Activated CD4-positive, alpha-beta T cell treated with anti-CD3 and anti-CD28 coated beads, Interleukin-2, Interleukin-6, amounts not matched to agents 100 ng/mL and 50 ng/mL, durations not matched to agents 16 hours and 8 hours (primary cell): ENCODE measurements around the gene GART.
"Not testable (repeated sequence)": the region's sequence is repeated elsewhere in the genome, so short reads cannot be mapped to it uniquely, and the experiment has no call there.

Experiments
- DNase-seq: peaks from one replicate; pipeline ENCODE4 v3.0.0-alpha.2; 2020

The GART gene

DNA sequence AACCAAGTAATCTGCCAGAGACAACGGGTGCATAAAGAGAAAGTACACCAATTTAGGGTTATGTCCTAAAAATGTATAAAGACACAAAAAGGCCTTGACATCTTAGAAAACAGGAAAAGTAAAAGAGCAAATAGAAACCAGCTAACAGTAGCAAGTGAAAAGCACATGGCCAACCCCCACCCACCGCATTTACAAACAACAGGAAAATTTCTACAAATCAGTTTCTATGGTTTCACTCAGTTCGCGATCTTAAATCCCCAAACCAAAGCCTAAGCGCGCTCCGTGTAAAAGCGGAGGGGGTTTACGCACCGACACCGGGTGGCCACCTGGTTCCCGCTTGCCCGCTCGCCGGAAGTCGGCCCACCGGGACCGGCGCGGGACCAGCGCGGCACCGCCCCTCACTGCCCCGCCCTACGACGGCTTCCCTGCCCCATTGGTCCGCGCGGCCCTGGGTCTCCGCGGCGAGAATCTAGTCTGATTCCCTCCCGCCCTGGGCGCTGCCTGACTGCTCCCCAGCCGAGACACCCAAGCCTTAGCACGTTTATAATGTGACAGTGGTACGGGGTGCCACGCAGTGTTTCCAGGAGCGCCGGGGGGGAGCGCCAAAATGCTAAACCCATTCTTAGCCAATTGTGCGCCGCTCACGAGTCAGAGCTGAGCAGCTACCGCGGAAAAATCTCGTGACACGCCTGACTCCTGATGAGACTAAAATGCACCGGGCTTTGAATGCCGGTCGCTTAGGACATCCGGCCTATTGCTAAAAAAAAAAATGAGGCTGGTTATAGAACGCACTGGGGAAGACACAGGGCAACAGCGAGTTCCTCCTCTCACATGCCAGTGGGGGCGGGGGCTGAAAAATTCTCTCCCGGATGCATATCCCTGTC lies at the start of gene GART:
TSS of gene GART (minus strand) at position 362 of the 884 bp plus-strand sequence. CDS start 2,802 bp downstream, outside the sequence.
- peak; percentile 91 for DNase-seq

- peak; percentile 93 for DNase-seq
Measured at GRCh38 chr21:33588485-33589335, 46.8 kb upstream of the GART start, which contains the start of gene DONSON. Gene DONSON (minus strand): TSS chr21:33588684. CDS start chr21:33588641, 43 bp downstream.

- peak; percentile 33 for DNase-seq
Measured at GRCh38 chr21:33587792-33588484, 46.0 kb upstream of the GART start.

GRCh38 chr21:33586927-33587326 lies 45.0 kb upstream of the GART start:
- no peak for DNase-seq

DNA sequence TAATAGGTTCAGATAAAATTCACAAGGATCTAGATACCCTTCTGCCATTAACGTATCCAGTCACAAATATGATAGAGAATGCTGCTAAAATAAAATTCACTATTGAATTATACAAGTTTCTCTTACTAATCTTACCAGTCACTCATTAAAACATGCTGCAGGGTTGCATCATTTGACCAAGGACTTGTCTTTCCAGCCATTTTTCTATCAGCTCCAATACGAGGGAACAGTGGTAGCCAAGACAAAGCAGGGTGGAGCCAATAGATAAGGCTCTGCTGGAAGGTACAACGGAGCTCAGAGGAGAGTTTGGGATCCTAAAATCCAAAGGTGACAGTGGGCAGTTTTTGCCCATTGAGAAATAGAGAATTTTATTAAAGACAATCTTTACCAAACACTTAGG lies 42.5 kb upstream of the GART start:
- DNase-seq, result no peak

GRCh38 chr21:33578959-33579542 lies 37.1 kb upstream of the GART start:
- peak; percentile 14 for DNase-seq

GRCh38 chr21:33578214-33578613 lies 36.3 kb upstream of the GART start:
- no peak for DNase-seq

GRCh38 chr21:33576741-33577141 lies 34.8 kb upstream of the GART start:
- DNase-seq, result not testable (repeated sequence)

DNA sequence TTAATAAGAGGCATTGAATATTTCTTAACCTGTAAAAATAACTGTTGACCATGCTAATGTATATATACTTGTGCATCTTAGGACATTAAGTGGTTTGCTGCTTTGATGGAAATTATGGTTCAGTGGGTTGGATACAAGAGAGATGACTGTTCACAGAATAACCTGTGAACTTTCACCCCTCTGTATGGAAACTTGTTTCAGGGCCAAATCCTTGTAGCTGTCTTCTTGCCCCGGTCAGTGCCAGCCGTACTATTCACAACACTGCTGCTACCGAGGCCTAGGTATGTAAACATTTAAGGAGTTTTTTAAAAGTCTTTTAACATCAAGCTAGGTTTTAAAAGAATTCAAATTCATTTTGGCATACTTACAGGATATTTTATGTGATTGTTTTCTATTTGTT lies 30.4 kb upstream of the GART start:
- DNase-seq, result no peak

- no peak for DNase-seq
Measured at GRCh38 chr21:33569991-33570390, 28.1 kb upstream of the GART start.

DNA sequence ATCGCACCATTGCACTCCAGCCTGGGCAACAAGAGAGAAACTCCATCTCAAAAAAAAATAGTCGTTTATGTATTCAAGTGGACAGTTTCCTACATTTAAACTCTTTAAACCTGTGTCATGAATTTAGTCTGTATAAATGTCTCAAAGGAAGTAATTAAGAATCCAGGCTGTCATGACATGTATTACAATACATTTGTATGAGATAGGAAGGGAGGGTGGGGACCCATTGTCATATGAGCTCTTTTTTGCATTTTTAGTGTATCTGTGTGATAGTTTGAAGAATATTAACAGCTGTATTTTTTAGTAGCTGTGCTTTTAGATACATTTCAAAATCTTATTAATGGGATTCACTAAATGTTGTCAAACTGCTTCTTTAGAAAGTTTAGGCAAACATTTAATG lies 26.5 kb upstream of the GART start:
- DNase-seq, result no peak

DNA sequence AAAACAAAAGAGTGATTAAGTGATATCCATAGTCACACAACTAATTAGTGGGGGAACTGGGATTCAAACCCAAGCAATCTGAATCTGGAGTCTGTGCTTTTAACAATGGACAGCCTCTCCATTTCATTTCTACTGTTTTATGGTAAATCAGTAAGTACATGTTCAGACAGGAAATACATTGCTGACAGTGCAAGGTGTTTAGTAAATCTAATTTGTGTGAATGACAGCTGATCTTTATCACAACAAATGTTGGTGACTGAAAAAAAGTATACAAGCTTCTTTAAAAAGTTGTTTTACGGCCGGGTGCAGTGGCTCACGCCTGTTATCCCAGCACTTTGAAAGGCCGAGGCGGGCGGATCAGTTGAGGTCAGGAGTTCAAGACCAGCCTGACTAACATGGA lies 26.0 kb upstream of the GART start:
- DNase-seq, result no peak

- DNase-seq, result peak; percentile 31
Measured at GRCh38 chr21:33566514-33566913, 24.6 kb upstream of the GART start.

DNA sequence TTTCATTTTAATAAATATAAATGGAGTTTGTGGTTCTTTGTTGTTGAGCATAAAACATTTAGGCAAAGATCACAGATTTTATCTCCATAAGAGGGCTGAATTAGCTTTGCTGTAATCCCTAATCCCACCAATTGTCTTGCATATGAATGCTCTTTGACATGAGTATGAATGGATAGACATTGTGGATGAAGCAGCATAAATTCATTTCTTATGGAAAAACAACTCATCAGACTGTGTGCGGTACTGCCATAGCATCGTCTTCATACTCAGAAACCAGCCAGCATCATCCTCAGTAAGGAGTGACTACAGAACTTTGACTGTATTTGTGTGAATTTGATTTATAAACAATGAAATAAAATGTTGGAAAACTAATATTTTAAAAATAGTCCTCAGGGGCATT lies 20.5 kb upstream of the GART start:
- DNase-seq, result no peak

- no peak for DNase-seq
Measured at GRCh38 chr21:33561373-33561772, 19.5 kb upstream of the GART start.

DNA sequence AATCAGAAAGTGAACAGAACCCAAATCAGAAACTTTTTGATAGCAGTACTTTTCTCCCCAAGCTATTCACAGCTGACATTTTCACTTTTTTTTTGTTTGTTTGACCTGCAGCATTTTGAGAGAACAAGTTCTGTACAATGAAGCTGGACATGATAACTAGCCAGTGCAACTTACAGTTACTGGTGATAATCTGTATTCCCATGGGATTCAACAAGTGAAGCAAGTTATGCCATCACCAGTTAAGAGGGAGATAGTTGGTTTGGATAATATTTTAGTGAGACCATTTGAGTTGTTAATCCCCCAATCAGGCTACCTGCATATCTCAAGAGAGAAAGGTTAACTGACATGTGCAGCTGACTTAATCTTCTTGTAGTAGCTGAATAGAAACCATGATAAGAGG lies 19.0 kb upstream of the GART start:
- DNase-seq, result no peak

- DNase-seq, result no peak
Measured at GRCh38 chr21:33559813-33560212, 17.9 kb upstream of the GART start.

- DNase-seq, result no peak
Measured at GRCh38 chr21:33558777-33559421, 17.0 kb upstream of the GART start.

GRCh38 chr21:33557447-33557846 lies 15.5 kb upstream of the GART start:
- no peak for DNase-seq

GRCh38 chr21:33554982-33555344 lies 13.0 kb upstream of the GART start:
- DNase-seq, result no peak

DNA sequence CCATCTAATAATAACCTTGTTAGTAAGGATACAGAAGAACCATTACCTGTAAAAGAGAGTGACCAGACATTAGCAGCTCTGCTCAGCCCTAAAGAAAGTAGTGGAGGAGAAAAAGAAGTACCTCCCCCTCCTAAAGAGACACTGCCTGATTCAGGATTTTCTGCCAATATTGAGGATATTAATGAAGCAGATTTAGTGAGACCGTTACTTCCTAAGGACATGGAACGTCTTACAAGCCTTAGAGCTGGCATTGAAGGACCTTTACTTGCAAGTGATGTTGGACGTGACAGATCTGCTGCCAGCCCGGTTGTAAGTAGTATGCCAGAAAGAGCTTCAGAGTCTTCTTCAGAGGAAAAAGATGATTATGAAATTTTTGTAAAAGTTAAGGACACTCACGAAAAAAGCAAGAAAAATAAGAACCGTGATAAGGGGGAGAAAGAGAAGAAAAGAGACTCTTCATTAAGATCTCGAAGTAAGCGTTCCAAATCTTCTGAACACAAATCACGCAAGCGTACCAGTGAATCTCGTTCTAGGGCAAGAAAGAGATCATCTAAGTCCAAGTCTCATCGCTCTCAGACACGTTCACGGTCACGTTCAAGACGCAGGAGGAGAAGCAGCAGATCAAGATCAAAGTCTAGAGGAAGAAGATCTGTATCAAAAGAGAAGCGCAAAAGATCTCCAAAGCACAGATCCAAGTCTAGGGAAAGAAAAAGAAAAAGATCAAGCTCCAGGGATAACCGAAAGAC lies 12.5 kb upstream of the GART start:
- DNase-seq, result no peak
